Measurements from ENCODE around the gene BMP8A. TPM values are rescaled to one million over a fixed set of nuclear protein-coding genes. Genes with fewer than 3 reads are reported as not detected.
A peak's percentile ranks its signal among the peaks of the same experiment; 100 is the strongest.

The BMP8A gene
- total and polyA plus RNA-seq, 10 of the 15 experiments (the other 5 are each of a cell fraction or from before 2014, with no cell fraction given), result not detected

DNA sequence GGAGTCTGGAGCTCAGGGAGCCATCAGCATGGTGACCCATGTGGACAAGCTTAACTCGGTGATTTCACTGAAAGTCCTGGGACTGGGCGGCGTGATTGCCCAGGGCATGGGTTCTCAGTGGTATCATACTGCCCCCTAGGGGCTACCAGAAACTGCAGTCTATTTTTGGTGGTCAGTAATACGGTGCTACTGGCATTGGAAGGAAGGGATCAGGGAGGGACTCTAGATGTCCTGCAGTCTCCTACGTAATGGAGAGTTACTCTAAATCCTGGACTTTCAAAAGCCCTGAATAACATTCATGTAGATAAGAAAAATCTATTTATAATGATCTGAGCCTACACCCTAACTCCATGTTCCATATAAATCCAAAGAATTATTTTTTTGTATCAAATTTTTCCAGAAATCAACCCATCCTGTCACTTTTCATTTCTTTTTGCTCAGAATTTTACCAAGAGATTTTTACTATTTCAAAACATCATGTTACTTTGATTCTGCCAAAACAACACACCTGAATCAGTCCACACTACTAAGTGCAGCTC is 47.9 kb downstream of the BMP8A start:
- Histone ChIP-seq H3K79me2 (ENCODE audit: control insufficient read depth, insufficient read depth, low read length) (no peaks in the 10 kb centered on the region), H3K4me1 (ENCODE audit: control insufficient read depth, insufficient read depth, low read length) (peaks cover 10% of the 10 kb centered on the region), H4K20me1 (ENCODE audit: control insufficient read depth, insufficient read depth) (no peaks in the 10 kb centered on the region), H3K9ac (ENCODE audit: control insufficient read depth, insufficient read depth, low read length) (no peak overlapping the region), H3K4me2 (ENCODE audit: control insufficient read depth, insufficient read depth) (no peak overlapping the region), H3K4me3 (no peak overlapping the region), H2AFZ (ENCODE audit: control insufficient read depth, low read depth, low read length) (peak overlapping the region; percentile 68), H3K27ac (ENCODE audit: control insufficient read depth, insufficient read depth) (no peak overlapping the region), H3K36me3 (ENCODE audit: control insufficient read depth in 2 of 2, insufficient read depth in 2 of 2, low read length in 1 of 2) (peaks cover 2 to 7% of the 10 kb centered on the region in 2 experiments; a peak in 3 of 4 replicates), H3K9me3 (replicated peaks; ENCODE audit: control insufficient read depth, insufficient read depth, low read length) (no peaks in the 10 kb centered on the region), H3K27me3 (replicated peaks in 1 of 2; ENCODE audit: control insufficient read depth in 2 of 2, insufficient read depth in 2 of 2, low read length in 1 of 2) (no peaks in the 10 kb centered on the region)
- CTCF ChIA-PET, result interaction anchor here (0.6 to 3.7 kb wide), 55 partner anchors 8 to 502 kb away, joined by 3 to 27 read pairs (median 4); no protein-coding TSS in a partner anchor
- BruUV-seq (replicated peaks), result no TSS peak
- WGBS (ENCODE audit: insufficient coverage, insufficient replicate concordance, low lambda C conversion rate, missing lambda C conversion rate), result 4% methylated on average over 5 of the region's 5 CpGs
- POLR2A ChIA-PET, result no interaction called here
- DNase-seq (ENCODE audit: low read depth, low spot score) (peak; percentile 27), FAIRE-seq (peak; percentile 93), ATAC-seq (peak; percentile 100)
- RAD21 ChIA-PET (ENCODE audit: unreplicated experiment), result interaction anchor here (0.6 to 2.0 kb wide), 20 partner anchors 13 to 447 kb away, joined by 3 to 10 read pairs (median 4); no protein-coding TSS in a partner anchor
- SMC1A ChIA-PET (ENCODE audit: uncharacterized antibody, unreplicated experiment), result interaction anchor here (0.7 to 2.8 kb wide), 25 partner anchors 11 to 442 kb away, joined by 3 to 12 read pairs (median 5); no protein-coding TSS in a partner anchor
- in situ Hi-C loops (cut with MboI), result loop anchor here (5.0 kb wide), 2 partner anchors 52 to 442 kb away; no protein-coding TSS in a partner anchor
- intact Hi-C loops (cut with micrococcal nuclease; ENCODE audit: unreplicated experiment), result loop anchor here (2.0 to 5.0 kb wide), 3 partner anchors 52 to 437 kb away; no protein-coding TSS in a partner anchor
- TF ChIP-seq SIN3A (IDR thresholded peaks at IDR 0.05; ENCODE audit: low read depth, low read length) (no peak), EP300 (IDR thresholded peaks at IDR 0.05; ENCODE audit: borderline replicate concordance in 1 of 2, control insufficient read depth in 1 of 2, low read depth in 2 of 2, low read length in 2 of 2) (no peak), KLF5 (IDR thresholded peaks at IDR 0.05; ENCODE audit: partially characterized antibody) (peak; percentile 65), BCL11A (IDR thresholded peaks at IDR 0.05; ENCODE audit: low read depth, low read length) (no peak), YY1 (IDR thresholded peaks at IDR 0.05; ENCODE audit: low read depth, low read length) (no peak), RAD21 (IDR thresholded peaks at IDR 0.05; ENCODE audit: insufficient read depth, low read depth, low read length) (peak; percentile 93), MEF2A (IDR thresholded peaks at IDR 0.05; ENCODE audit: insufficient read depth, low read depth, low read length) (peak; percentile 81; the same call in 1 of the 2 replicates), POLR2AphosphoS5 (IDR thresholded peaks at IDR 0.05; ENCODE audit: low read length) (no peak), MTA3 (IDR thresholded peaks at IDR 0.05; ENCODE audit: borderline replicate concordance, low read length) (no peak), RUNX3 (IDR thresholded peaks at IDR 0.05; ENCODE audit: low read length) (peak; percentile 53; the same call in 1 of the 2 replicates), SMC3 (IDR thresholded peaks at IDR 0.05; ENCODE audit: borderline replicate concordance, low read length) (peak; percentile 81), ZSCAN29 (IDR thresholded peaks at IDR 0.05) (0 out of 2 replicates have a peak, but pooled peaks have one; percentile 50)
- TF ChIP-seq, protein P1, sequence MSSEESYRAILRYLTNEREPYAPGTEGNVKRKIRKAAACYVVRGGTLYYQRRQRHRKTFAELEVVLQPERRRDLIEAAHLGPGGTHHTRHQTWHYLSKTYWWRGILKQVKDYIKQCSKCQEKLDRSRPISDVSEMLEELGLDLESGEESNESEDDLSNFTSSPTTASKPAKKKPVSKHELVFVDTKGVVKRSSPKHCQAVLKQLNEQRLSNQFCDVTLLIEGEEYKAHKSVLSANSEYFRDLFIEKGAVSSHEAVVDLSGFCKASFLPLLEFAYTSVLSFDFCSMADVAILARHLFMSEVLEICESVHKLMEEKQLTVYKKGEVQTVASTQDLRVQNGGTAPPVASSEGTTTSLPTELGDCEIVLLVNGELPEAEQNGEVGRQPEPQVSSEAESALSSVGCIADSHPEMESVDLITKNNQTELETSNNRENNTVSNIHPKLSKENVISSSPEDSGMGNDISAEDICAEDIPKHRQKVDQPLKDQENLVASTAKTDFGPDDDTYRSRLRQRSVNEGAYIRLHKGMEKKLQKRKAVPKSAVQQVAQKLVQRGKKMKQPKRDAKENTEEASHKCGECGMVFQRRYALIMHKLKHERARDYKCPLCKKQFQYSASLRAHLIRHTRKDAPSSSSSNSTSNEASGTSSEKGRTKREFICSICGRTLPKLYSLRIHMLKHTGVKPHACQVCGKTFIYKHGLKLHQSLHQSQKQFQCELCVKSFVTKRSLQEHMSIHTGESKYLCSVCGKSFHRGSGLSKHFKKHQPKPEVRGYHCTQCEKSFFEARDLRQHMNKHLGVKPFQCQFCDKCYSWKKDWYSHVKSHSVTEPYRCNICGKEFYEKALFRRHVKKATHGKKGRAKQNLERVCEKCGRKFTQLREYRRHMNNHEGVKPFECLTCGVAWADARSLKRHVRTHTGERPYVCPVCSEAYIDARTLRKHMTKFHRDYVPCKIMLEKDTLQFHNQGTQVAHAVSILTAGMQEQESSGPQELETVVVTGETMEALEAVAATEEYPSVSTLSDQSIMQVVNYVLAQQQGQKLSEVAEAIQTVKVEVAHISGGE (CRISPR knock-in tag; IDR thresholded peaks at IDR 0.05), result no peak
- TF ChIP-seq, protein P2, sequence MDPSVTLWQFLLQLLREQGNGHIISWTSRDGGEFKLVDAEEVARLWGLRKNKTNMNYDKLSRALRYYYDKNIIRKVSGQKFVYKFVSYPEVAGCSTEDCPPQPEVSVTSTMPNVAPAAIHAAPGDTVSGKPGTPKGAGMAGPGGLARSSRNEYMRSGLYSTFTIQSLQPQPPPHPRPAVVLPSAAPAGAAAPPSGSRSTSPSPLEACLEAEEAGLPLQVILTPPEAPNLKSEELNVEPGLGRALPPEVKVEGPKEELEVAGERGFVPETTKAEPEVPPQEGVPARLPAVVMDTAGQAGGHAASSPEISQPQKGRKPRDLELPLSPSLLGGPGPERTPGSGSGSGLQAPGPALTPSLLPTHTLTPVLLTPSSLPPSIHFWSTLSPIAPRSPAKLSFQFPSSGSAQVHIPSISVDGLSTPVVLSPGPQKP (IDR thresholded peaks at IDR 0.05; ENCODE audit: low read depth, low read length), result no peak
- TF ChIP-seq, protein P3, sequence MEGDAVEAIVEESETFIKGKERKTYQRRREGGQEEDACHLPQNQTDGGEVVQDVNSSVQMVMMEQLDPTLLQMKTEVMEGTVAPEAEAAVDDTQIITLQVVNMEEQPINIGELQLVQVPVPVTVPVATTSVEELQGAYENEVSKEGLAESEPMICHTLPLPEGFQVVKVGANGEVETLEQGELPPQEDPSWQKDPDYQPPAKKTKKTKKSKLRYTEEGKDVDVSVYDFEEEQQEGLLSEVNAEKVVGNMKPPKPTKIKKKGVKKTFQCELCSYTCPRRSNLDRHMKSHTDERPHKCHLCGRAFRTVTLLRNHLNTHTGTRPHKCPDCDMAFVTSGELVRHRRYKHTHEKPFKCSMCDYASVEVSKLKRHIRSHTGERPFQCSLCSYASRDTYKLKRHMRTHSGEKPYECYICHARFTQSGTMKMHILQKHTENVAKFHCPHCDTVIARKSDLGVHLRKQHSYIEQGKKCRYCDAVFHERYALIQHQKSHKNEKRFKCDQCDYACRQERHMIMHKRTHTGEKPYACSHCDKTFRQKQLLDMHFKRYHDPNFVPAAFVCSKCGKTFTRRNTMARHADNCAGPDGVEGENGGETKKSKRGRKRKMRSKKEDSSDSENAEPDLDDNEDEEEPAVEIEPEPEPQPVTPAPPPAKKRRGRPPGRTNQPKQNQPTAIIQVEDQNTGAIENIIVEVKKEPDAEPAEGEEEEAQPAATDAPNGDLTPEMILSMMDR (IDR thresholded peaks at IDR 0.05 in 2 of 3, conservative IDR thresholded peaks at IDR 0.05 in 1 of 3; ENCODE audit: control insufficient read depth in 2 of 3, extremely low read depth in 1 of 3, insufficient read depth in 1 of 3, low read depth in 3 of 3, low read length in 3 of 3), result peak; percentile 89 to 91 (median 90)
- TF ChIP-seq, protein P4, sequence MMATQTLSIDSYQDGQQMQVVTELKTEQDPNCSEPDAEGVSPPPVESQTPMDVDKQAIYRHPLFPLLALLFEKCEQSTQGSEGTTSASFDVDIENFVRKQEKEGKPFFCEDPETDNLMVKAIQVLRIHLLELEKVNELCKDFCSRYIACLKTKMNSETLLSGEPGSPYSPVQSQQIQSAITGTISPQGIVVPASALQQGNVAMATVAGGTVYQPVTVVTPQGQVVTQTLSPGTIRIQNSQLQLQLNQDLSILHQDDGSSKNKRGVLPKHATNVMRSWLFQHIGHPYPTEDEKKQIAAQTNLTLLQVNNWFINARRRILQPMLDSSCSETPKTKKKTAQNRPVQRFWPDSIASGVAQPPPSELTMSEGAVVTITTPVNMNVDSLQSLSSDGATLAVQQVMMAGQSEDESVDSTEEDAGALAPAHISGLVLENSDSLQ (IDR thresholded peaks at IDR 0.05), result no peak

All from GM12878 (cell line).